ENCODE results near the gene CNTN1.

Gene CNTN1

DNA sequence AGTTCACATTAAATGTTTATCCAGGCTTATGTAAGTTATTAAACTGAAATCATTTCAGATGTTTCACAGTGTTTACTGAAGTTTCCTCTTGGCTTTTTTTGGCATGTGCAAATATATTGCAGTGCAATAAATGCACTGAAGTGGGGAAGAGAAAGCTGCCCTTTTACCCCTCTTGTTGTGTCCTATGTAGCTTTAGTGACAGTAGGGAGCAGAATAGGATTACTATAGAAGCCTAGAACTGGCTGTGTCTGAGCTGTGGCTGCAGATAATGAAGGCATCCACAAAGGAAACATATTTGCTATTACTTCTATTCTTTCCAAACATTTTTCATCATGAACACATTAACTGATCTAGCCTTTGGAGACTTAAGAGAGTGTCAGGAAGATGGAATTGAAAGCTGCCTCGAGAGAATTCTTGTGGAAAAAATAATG lies 24.1 kb upstream of the CNTN1 start:
- DNase-seq (ENCODE audit: low read depth): no peak
- H3K4me3 ChIP-seq (ENCODE audit: control insufficient read depth, low read depth, low read length): no peak overlapping the region
- TF ChIP-seq CTCF (conservative IDR thresholded peaks at IDR 0.05; ENCODE audit: control insufficient read depth, insufficient read depth, low read depth, low read length): no peak

DNA sequence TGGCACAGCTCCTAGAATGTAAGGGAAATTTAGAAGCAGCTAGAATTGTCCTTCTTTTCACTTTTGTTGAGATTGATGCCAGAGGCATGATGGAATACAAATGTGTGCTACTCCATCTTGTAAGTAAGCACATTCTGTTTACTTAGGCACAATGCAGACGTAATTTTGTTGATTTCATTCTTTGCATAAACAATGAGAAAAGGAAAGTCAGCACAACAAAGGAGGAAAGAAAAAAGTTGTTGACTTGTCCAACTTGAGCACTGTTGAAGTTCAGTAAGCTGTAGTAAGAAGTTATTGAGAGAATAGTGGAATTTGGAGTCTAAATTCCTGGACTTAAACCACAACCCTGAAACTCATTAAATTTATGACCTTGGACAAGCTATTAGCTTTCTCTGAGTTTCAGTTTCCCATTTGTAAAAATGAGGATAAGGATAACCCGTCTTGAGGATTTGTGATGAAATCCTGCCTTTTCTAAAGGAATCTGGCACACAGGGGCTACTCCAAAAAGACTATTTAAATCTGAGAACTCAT lies 19.4 kb upstream of the CNTN1 start:
- H3K4me3 ChIP-seq (ENCODE audit: control insufficient read depth, low read depth, low read length): no peak overlapping the region
- DNase-seq (ENCODE audit: low read depth): peak; percentile 10
- TF ChIP-seq CTCF (conservative IDR thresholded peaks at IDR 0.05; ENCODE audit: control insufficient read depth, insufficient read depth, low read depth, low read length): no peak

DNA sequence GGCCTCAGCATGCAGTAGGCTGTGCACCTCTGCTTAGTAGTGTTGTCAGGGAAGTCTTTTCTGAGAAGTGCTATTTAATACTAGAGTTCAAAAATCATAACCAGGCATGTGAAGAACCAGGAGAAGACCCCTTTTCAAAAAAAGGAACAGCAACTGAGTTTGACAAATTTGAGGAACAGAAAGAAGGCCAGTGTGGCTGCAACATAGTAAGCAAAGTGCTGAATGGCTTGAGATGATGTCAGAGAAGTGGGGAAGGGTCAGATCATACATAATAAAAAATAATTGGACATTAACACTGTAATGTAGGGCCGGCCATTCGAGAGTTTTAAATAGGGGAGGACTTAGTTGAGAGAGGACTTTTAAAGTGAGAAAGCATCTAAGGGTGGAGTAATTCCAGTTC lies 11.1 kb upstream of the CNTN1 start:
- no peak overlapping the region for H3K4me3 ChIP-seq (ENCODE audit: control insufficient read depth, low read depth, low read length)
- no peak for DNase-seq (ENCODE audit: low read depth)
- no peak for TF ChIP-seq CTCF (conservative IDR thresholded peaks at IDR 0.05; ENCODE audit: control insufficient read depth, insufficient read depth, low read depth, low read length)

DNA sequence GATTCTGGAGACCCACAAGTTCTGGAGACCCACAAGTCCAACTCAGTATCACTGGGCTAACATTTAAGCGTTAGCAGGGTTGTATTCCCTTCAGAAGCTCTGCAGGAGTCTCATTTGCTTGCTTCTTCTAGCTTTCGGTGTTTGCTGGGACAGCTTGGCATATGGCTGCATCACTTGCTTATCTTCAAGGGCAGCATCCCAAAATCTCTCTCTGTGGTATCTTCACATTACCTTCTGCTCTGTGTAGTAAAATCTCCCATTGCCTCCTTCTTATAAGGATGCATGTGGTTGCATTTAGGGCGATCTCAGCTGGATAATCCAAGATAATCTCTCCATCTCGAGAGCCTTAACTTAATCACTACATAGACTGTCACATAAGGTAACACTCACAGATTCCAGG lies 7.3 kb upstream of the CNTN1 start:
- no peak for TF ChIP-seq CTCF (conservative IDR thresholded peaks at IDR 0.05; ENCODE audit: control insufficient read depth, insufficient read depth, low read depth, low read length)
- H3K4me3 ChIP-seq (ENCODE audit: control insufficient read depth, low read depth, low read length): no peak overlapping the region
- DNase-seq (ENCODE audit: low read depth): no peak

- no peak for TF ChIP-seq CTCF (conservative IDR thresholded peaks at IDR 0.05; ENCODE audit: control insufficient read depth, insufficient read depth, low read depth, low read length)
- DNase-seq (ENCODE audit: low read depth): no peak
These were observed 4.0 kb upstream of the CNTN1 start for GRCh38 chr12:40688085-40688725.

DNA sequence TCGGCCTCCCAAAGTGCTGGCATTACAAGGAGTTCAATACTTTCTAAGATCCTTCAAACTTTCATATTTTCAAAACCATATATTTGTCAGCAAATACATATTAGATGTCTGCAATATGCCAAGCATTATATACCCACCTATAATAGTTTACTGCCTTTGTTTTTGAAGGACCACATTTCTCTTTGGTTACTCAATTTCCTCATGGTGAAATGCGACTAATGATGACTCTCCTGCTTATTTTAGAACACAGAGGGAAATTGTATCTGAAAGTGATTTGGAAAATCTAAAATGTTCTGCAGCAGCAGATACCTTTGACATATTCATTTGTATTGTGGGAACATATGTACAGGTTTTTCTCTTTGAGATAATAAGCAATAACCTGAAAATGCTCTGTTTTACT lies 2.7 kb upstream of the CNTN1 start:
- DNase-seq (ENCODE audit: low read depth): no peak
- no peak overlapping the region for H3K4me3 ChIP-seq (ENCODE audit: control insufficient read depth, low read depth, low read length)
- TF ChIP-seq CTCF (conservative IDR thresholded peaks at IDR 0.05; ENCODE audit: control insufficient read depth, insufficient read depth, low read depth, low read length): no peak

More at GRCh38 chr12:40688085-40688725, 4.0 kb upstream of the CNTN1 start:
- H3K4me3 ChIP-seq (ENCODE audit: control insufficient read depth, low read depth, low read length): no peak overlapping the region
